Cerebellar nuclear complex (tissue), 1 donor: ENCODE measurements around the gene GRK7.
"Not testable (repeated sequence)": the region's sequence is repeated elsewhere in the genome, so short reads cannot be mapped to it uniquely, and the experiment has no call there.

Experiments
- DNase-seq, 2 experiments: peaks; one replicate each; lab custom pipeline; 2025; lab: John Stamatoyannopoulos, UW

GRK7 gene

GRCh38 chr3:141762552-141762951 lies 656 bp upstream of the GRK7 start:
- DNase-seq = not testable (repeated sequence)

- DNase-seq = no peak
These were observed 837 bp downstream of the GRK7 start for GRCh38 chr3:141764045-141764444.

- DNase-seq = no peak
These were observed 1.3 kb downstream of the GRK7 start for GRCh38 chr3:141764465-141764864.

- DNase-seq = no peak
These were observed 1.8 kb downstream of the GRK7 start for GRCh38 chr3:141764986-141765385.

GRCh38 chr3:141767066-141767465 lies 3.9 kb downstream of the GRK7 start:
- DNase-seq = no peak

GRCh38 chr3:141769221-141769894 lies 6.2 kb downstream of the GRK7 start:
- no peak for DNase-seq

- DNase-seq = no peak
These were observed 10.5 kb downstream of the GRK7 start for GRCh38 chr3:141773676-141774075.

GRCh38 chr3:141776376-141776775 lies 13.2 kb downstream of the GRK7 start:
- no peak for DNase-seq

GRCh38 chr3:141776885-141777284 lies 13.7 kb downstream of the GRK7 start:
- no peak for DNase-seq

GRCh38 chr3:141777957-141778813 lies 15.0 kb downstream of the GRK7 start:
- DNase-seq = no peak

- DNase-seq = no peak
These were observed 16.5 kb downstream of the GRK7 start for GRCh38 chr3:141779667-141780066.

- no peak for DNase-seq
These were observed 19.3 kb downstream of the GRK7 start for GRCh38 chr3:141782386-141782932.

- no peak for DNase-seq
These were observed 20.4 kb downstream of the GRK7 start for GRCh38 chr3:141783632-141784031.

- DNase-seq = no peak
These were observed 20.9 kb downstream of the GRK7 start for GRCh38 chr3:141784096-141784495.

- no peak for DNase-seq
These were observed 21.3 kb downstream of the GRK7 start for GRCh38 chr3:141784531-141784930.

- DNase-seq = no peak
These were observed 24.9 kb downstream of the GRK7 start for GRCh38 chr3:141788149-141788548.

GRCh38 chr3:141788750-141789149 lies 25.5 kb downstream of the GRK7 start:
- DNase-seq = not testable (repeated sequence)

GRCh38 chr3:141789281-141789680 lies 26.1 kb downstream of the GRK7 start:
- no peak for DNase-seq

GRCh38 chr3:141790171-141790570 lies 27.0 kb downstream of the GRK7 start:
- DNase-seq = no peak

- no peak for DNase-seq
These were observed 29.3 kb downstream of the GRK7 start for GRCh38 chr3:141792495-141792894.

- no peak for DNase-seq
These were observed 30.5 kb downstream of the GRK7 start for GRCh38 chr3:141793476-141794260.

GRCh38 chr3:141795276-141795675 lies 32.1 kb downstream of the GRK7 start:
- no peak for DNase-seq
